HG03354 (cell line): ENCODE measurements around the gene CCDC3.

Experiments
- ATAC-seq: cut with Tn5 transposase; IDR thresholded peaks from one replicate; pipeline ENCODE4 v1.9.1; 2021; ENCODE audit warnings: mild to moderate bottlenecking; ENCODE audit not compliant: unreplicated experiment, poor library complexity, severe bottlenecking

Gene CCDC3

DNA sequence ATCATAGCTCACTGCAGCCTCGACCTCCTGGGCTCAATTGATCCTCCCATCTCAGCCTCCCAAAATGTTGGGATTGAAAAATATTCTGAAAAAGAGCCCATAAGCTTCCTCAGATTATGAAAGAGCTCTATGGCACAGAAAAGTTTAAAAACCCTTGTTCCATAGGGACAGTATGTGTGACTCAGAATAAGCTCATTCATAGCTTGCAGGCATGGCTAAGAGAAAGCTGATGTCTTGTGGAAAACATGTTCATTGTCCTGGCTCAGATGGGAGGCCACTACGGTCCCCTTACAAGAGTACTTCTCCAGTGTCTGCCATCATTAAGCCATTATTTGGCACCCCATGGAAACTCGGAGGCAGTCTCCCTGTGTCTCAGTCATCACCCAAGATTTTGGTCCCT is 64.0 kb downstream of the CCDC3 start:
- ATAC-seq = no peak

DNA sequence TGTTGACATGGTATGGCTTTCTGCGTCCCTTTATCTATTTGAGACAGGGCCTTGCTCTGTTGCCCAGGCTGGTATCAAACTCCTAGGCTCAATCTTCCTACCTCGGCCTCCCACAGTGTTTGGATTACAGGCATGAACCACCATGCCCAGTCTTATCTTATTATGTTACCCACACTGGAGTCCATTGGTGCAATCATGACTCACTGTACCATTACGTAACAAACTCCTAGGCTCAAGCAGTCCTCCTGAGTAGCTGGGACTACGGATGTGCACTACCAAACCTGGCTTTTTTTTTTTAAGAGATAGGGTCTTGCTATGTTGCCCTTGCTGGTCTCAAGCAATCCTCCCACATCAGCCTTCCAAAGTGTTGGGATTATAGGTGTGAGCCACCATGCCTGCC is 66.7 kb downstream of the CCDC3 start:
- ATAC-seq = no peak

DNA sequence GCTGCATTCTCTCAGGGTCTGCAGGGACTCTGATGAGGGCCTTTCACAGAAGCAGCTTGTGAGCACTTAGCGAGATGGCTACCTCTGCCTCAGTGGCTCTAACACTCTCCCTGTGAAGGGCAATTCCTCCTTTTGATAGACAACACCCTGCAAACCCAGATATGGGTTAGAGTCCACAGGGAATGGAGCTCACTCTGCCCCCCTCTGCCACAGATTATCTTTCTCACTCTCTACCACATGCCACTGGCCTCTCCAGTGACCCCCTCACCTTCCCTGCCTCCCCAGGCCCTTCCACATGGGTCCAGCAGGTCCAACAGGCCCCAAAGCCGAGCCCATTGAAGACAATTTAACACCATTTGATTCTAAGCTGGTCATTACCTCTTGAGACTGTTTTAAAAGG is 72.1 kb downstream of the CCDC3 start:
- no peak for ATAC-seq

DNA sequence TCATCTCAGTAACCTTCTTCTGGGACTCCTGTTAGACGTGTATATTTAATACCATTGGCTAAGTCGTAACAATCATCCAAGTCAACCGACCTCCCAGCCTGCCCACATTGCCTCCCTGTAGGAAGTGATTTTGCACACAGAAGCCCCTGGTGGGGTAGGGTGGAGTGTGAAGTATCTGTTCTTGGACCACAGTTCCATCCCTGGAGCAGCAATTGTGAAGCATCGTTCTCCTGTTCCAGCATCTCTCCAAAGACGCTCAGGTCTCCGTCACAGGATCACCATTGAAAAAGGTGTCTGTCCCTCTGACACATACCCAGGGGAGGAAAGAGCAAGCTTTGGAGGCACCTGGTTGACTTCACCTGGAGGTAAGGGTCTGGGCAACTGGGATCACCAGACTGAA is 72.9 kb downstream of the CCDC3 start:
- ATAC-seq = no peak

DNA sequence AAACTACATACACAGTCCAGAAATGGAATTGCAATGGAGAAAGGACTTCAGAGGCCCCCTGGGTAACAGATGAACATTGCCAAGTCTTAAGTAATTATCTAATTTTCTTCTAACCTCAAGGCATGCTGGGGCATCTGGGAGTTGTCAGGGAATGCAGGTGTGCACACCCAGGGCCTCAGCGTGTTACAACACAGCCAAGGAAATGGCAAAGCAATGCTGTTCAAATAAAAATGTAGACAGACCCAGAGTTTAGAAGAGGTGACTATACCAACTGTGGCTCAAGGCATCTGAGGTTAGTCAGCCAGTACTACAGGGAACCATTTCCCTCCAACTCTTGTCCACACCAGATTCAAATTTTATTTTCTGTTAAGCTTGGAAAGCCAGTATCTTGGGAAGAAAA is 73.6 kb downstream of the CCDC3 start:
- no peak for ATAC-seq

- ATAC-seq = no peak
Measured at GRCh38 chr10:12925845-12926244, 75.7 kb downstream of the CCDC3 start.

GRCh38 chr10:12924911-12925310 is 76.6 kb downstream of the CCDC3 start:
- ATAC-seq = no peak

DNA sequence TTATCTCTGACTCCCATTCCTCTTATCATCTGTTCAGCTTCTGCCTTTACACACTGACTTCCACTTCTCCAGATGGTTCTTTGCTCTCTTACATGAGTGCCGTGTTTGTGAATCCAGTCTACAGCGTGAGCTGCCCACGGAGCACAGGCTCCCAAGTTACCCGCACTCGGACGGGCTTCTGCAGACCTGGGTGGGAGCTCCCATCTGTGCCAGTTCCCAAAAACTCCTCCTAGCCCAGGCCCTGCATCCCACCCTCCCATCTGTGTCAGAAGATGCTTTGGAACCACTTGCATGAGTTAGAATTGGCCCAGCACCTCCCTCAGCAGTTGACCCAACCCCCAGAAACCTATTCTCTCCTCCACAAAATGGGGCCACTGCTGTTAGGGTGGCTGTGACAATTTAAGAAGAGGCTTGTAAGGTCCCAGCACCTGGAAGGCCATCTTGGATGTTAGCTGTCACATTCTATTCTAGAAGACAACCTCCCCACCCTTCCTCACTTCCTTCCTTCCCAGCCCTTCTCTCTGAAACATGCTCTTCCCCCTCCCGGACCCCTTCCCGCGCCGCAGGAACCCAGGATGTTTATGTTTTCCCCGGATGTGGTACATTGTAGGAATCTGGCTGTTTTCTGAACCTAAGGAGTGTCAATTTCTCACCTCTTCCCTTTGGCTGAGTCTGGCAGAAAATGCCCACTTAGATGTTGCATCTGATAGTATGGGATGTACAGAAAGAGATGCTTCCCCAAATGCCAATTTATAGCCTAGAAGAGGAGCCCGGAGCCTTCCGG is 79.2 kb downstream of the CCDC3 start:
- no peak for ATAC-seq

- no peak for ATAC-seq
Measured at GRCh38 chr10:12921163-12921562, 80.3 kb downstream of the CCDC3 start.

DNA sequence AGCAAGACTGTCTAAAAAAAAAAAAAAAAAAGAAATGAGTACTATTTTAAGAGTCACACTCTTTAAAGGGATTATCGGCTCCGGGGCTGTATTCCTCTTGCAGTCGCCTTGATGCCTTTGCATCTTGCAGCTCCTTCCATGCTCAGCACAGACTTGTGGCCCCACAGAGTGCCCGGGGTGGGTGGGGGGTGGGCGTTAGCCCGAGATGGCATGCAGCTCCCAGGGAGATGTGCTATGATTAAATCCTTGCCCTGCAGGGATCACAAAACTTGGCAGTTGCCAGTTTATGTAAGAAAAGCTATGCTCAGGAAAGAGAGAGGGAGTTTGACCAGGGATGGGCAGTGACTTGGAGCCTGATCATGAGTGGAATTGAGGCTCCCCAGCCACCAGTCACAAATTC is 81.9 kb downstream of the CCDC3 start:
- no peak for ATAC-seq

DNA sequence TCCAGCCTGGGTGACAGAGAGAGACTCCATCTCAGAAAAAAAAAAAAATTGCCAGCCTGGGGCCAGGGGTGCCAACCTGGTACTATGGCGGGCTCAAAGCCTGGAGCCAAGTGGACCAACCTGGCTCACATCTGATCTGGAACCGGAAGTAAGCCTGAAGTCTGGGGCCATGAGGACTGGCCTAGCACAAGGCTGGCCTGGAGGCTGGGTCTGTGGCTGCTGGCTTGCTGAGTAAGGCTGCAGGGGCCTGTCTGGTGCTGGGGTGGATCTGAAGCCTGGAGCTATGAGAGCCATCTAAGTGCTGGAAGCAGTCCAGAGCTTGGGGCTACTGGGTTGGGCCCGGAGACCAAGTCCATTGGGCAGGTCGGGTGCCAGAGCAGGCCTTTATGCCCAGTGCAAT is 84.9 kb downstream of the CCDC3 start:
- no peak for ATAC-seq

- no peak for ATAC-seq
Measured at GRCh38 chr10:12915637-12916168, 85.8 kb downstream of the CCDC3 start.

DNA sequence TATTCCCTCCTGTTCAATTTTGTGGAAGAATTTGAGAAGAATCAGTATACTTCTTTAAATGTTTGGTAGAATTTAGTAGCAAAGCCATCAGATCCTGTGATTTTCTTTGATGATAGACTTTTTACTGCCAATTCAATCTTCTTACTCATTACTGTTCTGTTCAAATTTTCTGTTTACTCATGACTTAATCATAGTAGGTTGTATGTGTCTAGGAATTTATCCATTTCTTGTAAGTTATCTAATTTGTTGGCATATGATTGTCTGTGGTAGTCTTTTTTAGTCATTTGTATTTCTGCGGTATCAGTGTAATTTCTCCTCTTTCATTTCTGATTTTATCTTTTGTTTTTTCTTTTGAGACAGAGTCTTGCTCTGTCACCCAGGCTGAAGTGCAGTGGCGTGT is 87.4 kb downstream of the CCDC3 start:
- no peak for ATAC-seq

DNA sequence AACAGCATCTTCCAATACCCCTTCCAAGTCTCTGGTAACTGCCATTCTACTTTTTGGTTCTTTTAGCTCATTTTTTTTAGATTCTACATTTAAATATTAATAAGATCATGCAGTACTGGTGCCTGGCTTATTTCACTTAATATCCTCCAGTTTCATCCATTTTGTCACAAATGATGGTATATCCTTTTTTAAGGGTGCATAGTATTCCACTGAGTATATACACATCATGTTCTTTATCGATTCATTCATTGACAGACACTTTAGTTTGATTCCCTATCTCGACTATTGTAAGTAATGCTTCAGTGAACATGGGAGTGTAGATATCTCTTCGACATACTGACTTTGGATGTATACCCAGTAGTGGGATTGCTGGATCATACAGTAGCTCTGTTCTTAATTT is 89.7 kb downstream of the CCDC3 start:
- ATAC-seq = no peak

- no peak for ATAC-seq
Measured at GRCh38 chr10:12910835-12911234, 90.7 kb downstream of the CCDC3 start.

GRCh38 chr10:12909836-12910185 is 91.7 kb downstream of the CCDC3 start:
- no peak for ATAC-seq

GRCh38 chr10:12909182-12909835 is 92.2 kb downstream of the CCDC3 start:
- no peak for ATAC-seq

GRCh38 chr10:12908773-12909172 is 92.7 kb downstream of the CCDC3 start:
- no peak for ATAC-seq

DNA sequence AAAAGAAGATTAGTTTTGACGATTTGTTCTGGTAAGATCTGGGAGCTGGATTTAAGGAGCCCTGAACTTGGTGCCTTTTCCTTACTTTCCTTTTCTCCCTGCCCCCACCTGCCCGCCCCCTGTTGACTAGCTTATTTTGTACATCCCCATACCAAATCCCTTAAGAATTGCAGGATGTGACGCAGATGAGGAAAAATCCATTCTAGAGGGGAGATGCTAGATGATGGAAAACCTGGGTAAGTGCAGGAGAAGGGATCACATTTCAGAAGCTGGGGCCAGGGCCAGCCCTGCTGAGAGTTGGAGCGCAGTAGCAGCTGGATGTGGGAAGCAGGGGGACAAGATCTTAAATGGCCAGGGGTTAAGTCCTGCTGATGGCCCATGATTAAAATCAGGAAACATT is 93.9 kb downstream of the CCDC3 start:
- no peak for ATAC-seq

DNA sequence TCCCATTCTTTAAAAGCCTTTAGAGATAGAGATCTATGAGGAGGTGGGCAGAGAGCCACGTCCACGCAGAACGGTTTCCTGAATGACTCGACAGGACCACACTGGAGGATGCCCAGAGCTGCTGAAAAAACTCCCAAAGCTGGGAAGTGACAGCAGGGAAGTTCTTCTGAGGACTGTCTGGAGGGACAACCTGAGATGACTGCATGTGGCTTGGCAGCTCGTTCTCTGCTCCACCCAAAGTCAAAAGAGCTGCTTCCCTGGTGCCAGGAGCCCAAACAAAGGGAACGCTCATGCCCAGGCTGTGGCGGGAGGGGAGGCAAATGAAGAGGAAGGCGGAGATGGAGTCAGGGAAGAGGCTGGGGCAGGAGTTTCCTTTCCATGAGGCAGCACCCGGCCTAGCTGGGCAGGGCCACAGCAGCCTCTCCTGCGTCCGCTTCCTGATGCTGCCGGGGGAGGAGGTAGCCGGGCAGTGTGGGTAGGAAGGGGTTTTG is 95.4 kb downstream of the CCDC3 start:
- ATAC-seq = no peak

GRCh38 chr10:12905067-12905466 is 96.4 kb downstream of the CCDC3 start:
- ATAC-seq = no peak
